ENCODE data around the gene SSR3. TPM values are rescaled to one million over a fixed set of nuclear protein-coding genes. Genes with fewer than 3 reads are reported as not detected.

Gene SSR3
- total and polyA plus RNA-seq, 2 of the 13 experiments (the other 11 are each of a cell fraction or from before 2014, with no cell fraction given), result 229 to 325 TPM

GRCh38 chr3:156516284-156516683 lies 38.6 kb downstream of the SSR3 start:
- Histone ChIP-seq H3K4me3 (replicated peaks in 1 of 3; ENCODE audit: insufficient read depth in 1 of 3, low read depth in 2 of 3, low read length in 3 of 3) (no peak overlapping the region), H2AFZ (ENCODE audit: low read length) (no peak overlapping the region), H3K79me2 (ENCODE audit: insufficient read depth, low read length) (no peaks in the 10 kb centered on the region), H3K27ac (ENCODE audit: extremely low read length, insufficient read depth, low read length) (no peak overlapping the region), H3K36me3 (replicated peaks in 1 of 2; ENCODE audit: control insufficient read depth in 1 of 2, insufficient read depth in 2 of 2, low read length in 2 of 2) (no peaks in the 10 kb centered on the region), H3K4me2 (ENCODE audit: low read depth, low read length) (no peak overlapping the region), H3K9me3 (ENCODE audit: low read length) (no peaks in the 10 kb centered on the region), H3K27me3 (ENCODE audit: control insufficient read depth in 1 of 2, insufficient read depth in 2 of 2, low read length in 2 of 2) (no peaks in the 10 kb centered on the region), H3K4me1 (ENCODE audit: insufficient read depth, low read length) (peaks cover 22% of the 10 kb centered on the region), H3K9ac (ENCODE audit: insufficient read depth, low read depth, low read length) (no peak overlapping the region), H4K20me1 (ENCODE audit: insufficient read depth, low read length) (no peaks in the 10 kb centered on the region)
- intact Hi-C loops (cut with micrococcal nuclease; ENCODE audit: unreplicated experiment) (no loop called here), in situ Hi-C loops (cut with HindIII; ENCODE audit: extremely low pct_ligation_motif_present, low pct_unique_long_range_greater_than_20kb) (loop anchor here (25.0 kb wide), 1 partner anchor 354 kb away; no protein-coding TSS in a partner anchor)
- FAIRE-seq, result no peak
- no peak for TF ChIP-seq PAXIP1 (CRISPR knock-in tag; conservative IDR thresholded peaks at IDR 0.05)
- TF ChIP-seq MLX (CRISPR knock-in tag; IDR thresholded peaks at IDR 0.05), result no peak
- no peak for ATAC-seq
- 94% methylated on average over 3 of the region's 3 CpGs for WGBS (ENCODE audit: low lambda C conversion rate)
- CTCF ChIA-PET (ENCODE audit: low intra/inter-chr PET ratio, low total read pairs), result no interaction called here
- POLR2A ChIA-PET, result no interaction called here
- no TSS peak for BruUV-seq (replicated peaks)
- DNase-seq (ENCODE audit: low spot score), result no peak

GRCh38 chr3:156513619-156514018 lies 41.3 kb downstream of the SSR3 start:
- H3K4me1 ChIP-seq (ENCODE audit: insufficient read depth, low read length), result peaks cover 11% of the 10 kb centered on the region
- ChIA-PET POLR2A (no interaction called here), CTCF (ENCODE audit: low intra/inter-chr PET ratio, low total read pairs) (no interaction called here)
- no peak overlapping the region for H3K27ac ChIP-seq (ENCODE audit: extremely low read length, insufficient read depth, low read length)
- in situ Hi-C loops (cut with HindIII; ENCODE audit: extremely low pct_ligation_motif_present, low pct_unique_long_range_greater_than_20kb), result loop anchor here (25.0 kb wide), 1 partner anchor 351 kb away; no protein-coding TSS in a partner anchor
- no TSS peak for BruUV-seq (replicated peaks)
- intact Hi-C loops (cut with micrococcal nuclease; ENCODE audit: unreplicated experiment), result no loop called here
- H3K27me3 ChIP-seq (ENCODE audit: control insufficient read depth in 1 of 2, insufficient read depth in 2 of 2, low read length in 2 of 2), result no peaks in the 10 kb centered on the region
- no peaks in the 10 kb centered on the region for H4K20me1 ChIP-seq (ENCODE audit: insufficient read depth, low read length)
- FAIRE-seq, result no peak
- no peak overlapping the region for H3K9ac ChIP-seq (ENCODE audit: insufficient read depth, low read depth, low read length)
- H3K36me3 ChIP-seq (replicated peaks in 1 of 2; ENCODE audit: control insufficient read depth in 1 of 2, insufficient read depth in 2 of 2, low read length in 2 of 2), result no peaks in the 10 kb centered on the region
- H2AFZ ChIP-seq (ENCODE audit: low read length), result no peak overlapping the region
- H3K9me3 ChIP-seq (ENCODE audit: low read length), result no peaks in the 10 kb centered on the region
- no peak overlapping the region for H3K4me3 ChIP-seq (replicated peaks in 1 of 3; ENCODE audit: insufficient read depth in 1 of 3, low read depth in 2 of 3, low read length in 3 of 3)
- peak; percentile 83 for ATAC-seq
- peak; percentile 39 for DNase-seq (ENCODE audit: low spot score)
- H3K79me2 ChIP-seq (ENCODE audit: insufficient read depth, low read length), result no peaks in the 10 kb centered on the region
- no peak overlapping the region for H3K4me2 ChIP-seq (ENCODE audit: low read depth, low read length)
- 5% methylated on average over 5 of the region's 5 CpGs for WGBS (ENCODE audit: low lambda C conversion rate)
- no peak for TF ChIP-seq STAG1 (CRISPR knock-in tag; IDR thresholded peaks at IDR 0.05)
- no peak for TF ChIP-seq ATF2 (CRISPR knock-in tag; IDR thresholded peaks at IDR 0.05)
- TF ChIP-seq ZNF556 (CRISPR knock-in tag; IDR thresholded peaks at IDR 0.05; ENCODE audit: borderline replicate concordance), result no peak
- no peak for TF ChIP-seq ONECUT2 (CRISPR knock-in tag; IDR thresholded peaks at IDR 0.05)
- TF ChIP-seq ZSCAN31 (CRISPR knock-in tag; IDR thresholded peaks at IDR 0.05; ENCODE audit: low read depth), result no peak
- peak; percentile 59; the same call in 1 of the 2 replicates for TF ChIP-seq ARID3A (IDR thresholded peaks at IDR 0.05; ENCODE audit: low read depth, low read length)
